Stomach (tissue), 9 donors: ENCODE measurements around the gene FOSL2. TPM values are rescaled to one million over a fixed set of nuclear protein-coding genes. Genes with fewer than 3 reads are reported as not detected.

Experiments
- DNase-seq, 2 donors: peaks; one replicate each; pipeline versions ENCODE4 v3.0.0 to v3.0.0-alpha.2; 2013 to 2019
- H3K27ac ChIP-seq, 5 donors: fragments of 200-600 bp in 4 of 5; sonication (generic) in 4 of 5; one replicate each; pipeline ENCODE4 v1.5.1; 2013 to 2019; ENCODE audit warnings: mild to moderate bottlenecking in 1 of 5, moderate library complexity in 1 of 5
- H3K27me3 ChIP-seq, 3 donors: fragments of 200-600 bp; sonication (generic); one replicate each; pipeline ENCODE4 v1.5.1; 2017 to 2019; ENCODE audit warnings: mixed run types in 1 of 3
- H3K36me3 ChIP-seq, 4 donors: fragments of 200-600 bp; sonication (generic); 1 replicate in 3 of 4; 2 replicates in 1 of 4; pipeline ENCODE4 v1.5.1; 2016 to 2019
- H3K4me1 ChIP-seq, 4 donors: fragments of 200-600 bp; sonication (generic); one replicate each; pipeline ENCODE4 v1.5.1; 2016 to 2019
- H3K4me3 ChIP-seq, 4 donors: fragments of 200-600 bp; sonication (generic) in 3 of 4; one replicate each; pipeline ENCODE4 v1.5.1; 2016 to 2019; ENCODE audit warnings: mild to moderate bottlenecking in 1 of 4
- H3K9me3 ChIP-seq, 4 donors: fragments of 200-600 bp; sonication (generic); one replicate each; pipeline ENCODE4 v1.5.1; 2016 to 2019
- EP300 ChIP-seq: sonication (generic); formaldehyde crosslinking; IDR thresholded peaks from one replicate; pipeline ENCODE4 v1.6.1; 2017; ENCODE audit warnings: antibody characterized with exemption
- POLR2A ChIP-seq, 4 donors: fragments of 450-650 bp; IDR thresholded peaks; one replicate each; pipeline ENCODE4 v1.6.1; 2016; ENCODE audit warnings: antibody characterized with exemption in 4 of 4, control low read depth in 2 of 4, mild to moderate bottlenecking in 1 of 4, moderate library complexity in 1 of 4
- POLR2AphosphoS5 ChIP-seq, 3 donors: sonication (generic); formaldehyde crosslinking; IDR thresholded peaks; one replicate each; pipeline ENCODE4 v1.6.1; 2016; ENCODE audit warnings: antibody characterized with exemption in 3 of 3
- WGBS, 5 donors: extraction: QIAGEN DNeasy Blood & Tissue Kit in 3 of 5; methylation state at CpG; one replicate each; pipeline versions ENCODE4 v1.1.5 to v1.1.7; 2013 to 2018; 5-methylcytosine and 5-hydroxymethylcytosine counted together
- intact Hi-C: fragments of 100-400 bp; cut with DNase I; formaldehyde crosslinking; loops from one replicate; pipeline ENCODE4 v1.15.1; 2023; ENCODE audit warnings: low total_unique reads
- polyA plus RNA-seq, 3 donors: library from polyadenylated mRNA; stranded (reverse); fragments of 200-250 nt; gene quantifications; one replicate each; pipeline ENCODE4 v1.2.3, GENCODE V29; 2013
- total RNA-seq, 5 donors: library from RNA; depleted of rRNA; stranded (reverse); fragments of >200 nt; gene quantifications; one replicate each; pipeline versions ENCODE4 v1.1.0 to v1.2.3, GENCODE V29; 2014 to 2016
- TF ChIP-seq, protein P1 (sequence below), 7 experiments: fragments of 450-650 bp in 4 of 7; fragments of 200-600 bp in 3 of 7; sonication (generic) in 3 of 7; IDR thresholded peaks; one replicate each; pipeline ENCODE4 v1.5.1; 2016 to 2019; ENCODE audit warnings: antibody characterized with exemption in 7 of 7, control low read depth in 2 of 7, mild to moderate bottlenecking in 1 of 7
- donor health status: healthy with polysubstance abuse.
- donor health status: Bipolar disorder and iron deficiency.
- donor health status: healthy.

The FOSL2 gene
- total and polyA plus RNA-seq, 8 donors: 24.4 to 227 (median 71.2) TPM

DNA sequence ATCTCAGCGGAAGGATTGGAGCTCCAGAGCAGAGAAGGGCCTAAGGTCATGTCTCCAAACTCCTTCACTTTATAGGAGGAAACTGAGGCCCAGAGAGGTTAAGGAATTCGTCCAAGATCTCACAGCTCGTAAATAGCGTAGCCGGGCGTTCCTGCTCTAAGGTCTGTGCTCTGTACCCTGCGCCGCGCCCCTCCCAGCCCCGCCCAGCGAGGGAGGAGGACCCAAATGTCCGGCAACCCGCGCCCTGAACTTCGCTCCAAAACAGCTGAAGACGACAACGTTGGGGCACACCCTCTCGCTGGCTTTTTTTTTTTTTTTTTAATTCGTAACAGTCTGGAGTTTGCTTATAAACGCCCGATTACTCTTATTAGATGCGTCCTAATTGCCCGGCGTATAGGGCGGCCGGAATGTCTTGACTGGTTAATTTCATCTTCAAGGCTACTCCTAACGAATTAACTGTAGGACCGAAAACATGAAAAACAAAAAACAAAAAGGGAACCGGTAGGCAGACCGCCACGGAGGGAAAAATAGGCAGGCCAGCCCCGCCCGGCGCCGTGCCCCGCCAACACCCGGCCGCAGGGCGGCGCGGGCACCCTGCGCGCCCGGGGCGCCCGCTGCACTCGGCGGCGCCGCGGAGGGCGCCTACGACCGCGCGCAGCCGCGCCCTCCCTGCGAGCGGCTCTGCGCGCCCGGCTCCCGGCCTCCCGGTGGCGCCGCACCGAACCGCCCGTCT is 928 bp upstream of the FOSL2 start:
- H3K4me3 ChIP-seq: peak overlapping the region; percentile 72 to 97 (median 85)
- H3K9me3 ChIP-seq: no peaks in the 10 kb centered on the region
- peak overlapping the region; percentile 98 to 100 (median 99) for H3K27ac ChIP-seq
- WGBS, 5 donors: 0 to 1% (median 0%) methylated on average over 55 to 70 of the region's 70 CpGs
- peak; percentile 93 to 97 for DNase-seq
- H3K4me1 ChIP-seq: peaks cover 8 to 24% (median 15%) of the 10 kb centered on the region in 4 donors
- peak in 2 of 4 donors; percentile 23 to 47 for TF ChIP-seq POLR2A (IDR thresholded peaks at IDR 0.05)
- peak; percentile 80 to 85 (median 82) for TF ChIP-seq POLR2AphosphoS5 (IDR thresholded peaks at IDR 0.05)
- TF ChIP-seq, protein P1, sequence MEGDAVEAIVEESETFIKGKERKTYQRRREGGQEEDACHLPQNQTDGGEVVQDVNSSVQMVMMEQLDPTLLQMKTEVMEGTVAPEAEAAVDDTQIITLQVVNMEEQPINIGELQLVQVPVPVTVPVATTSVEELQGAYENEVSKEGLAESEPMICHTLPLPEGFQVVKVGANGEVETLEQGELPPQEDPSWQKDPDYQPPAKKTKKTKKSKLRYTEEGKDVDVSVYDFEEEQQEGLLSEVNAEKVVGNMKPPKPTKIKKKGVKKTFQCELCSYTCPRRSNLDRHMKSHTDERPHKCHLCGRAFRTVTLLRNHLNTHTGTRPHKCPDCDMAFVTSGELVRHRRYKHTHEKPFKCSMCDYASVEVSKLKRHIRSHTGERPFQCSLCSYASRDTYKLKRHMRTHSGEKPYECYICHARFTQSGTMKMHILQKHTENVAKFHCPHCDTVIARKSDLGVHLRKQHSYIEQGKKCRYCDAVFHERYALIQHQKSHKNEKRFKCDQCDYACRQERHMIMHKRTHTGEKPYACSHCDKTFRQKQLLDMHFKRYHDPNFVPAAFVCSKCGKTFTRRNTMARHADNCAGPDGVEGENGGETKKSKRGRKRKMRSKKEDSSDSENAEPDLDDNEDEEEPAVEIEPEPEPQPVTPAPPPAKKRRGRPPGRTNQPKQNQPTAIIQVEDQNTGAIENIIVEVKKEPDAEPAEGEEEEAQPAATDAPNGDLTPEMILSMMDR (IDR thresholded peaks at IDR 0.05): no peak
- peak; percentile 28 for TF ChIP-seq EP300
- peaks cover 0 to 5% (median 0%) of the 10 kb centered on the region in 4 donors for H3K36me3 ChIP-seq
- intact Hi-C loops: no loop called here
- no peaks in the 10 kb centered on the region for H3K27me3 ChIP-seq

GRCh38 chr2:28393114-28393836 is 617 bp downstream of the FOSL2 start:
- DNase-seq: peak; percentile 69 to 90

GRCh38 chr2:28394331-28394877 is 1.7 kb downstream of the FOSL2 start:
- Histone ChIP-seq H3K36me3 (peaks cover 3 to 18% (median 13%) of the 10 kb centered on the region in 4 donors), H3K4me1 (peaks cover 29 to 40% (median 35%) of the 10 kb centered on the region in 4 donors), H3K4me3 (peak overlapping the region; percentile 72 to 97 (median 85)), H3K27ac (peak overlapping the region; percentile 98 to 100 (median 99)), H3K27me3 (no peaks in the 10 kb centered on the region), H3K9me3 (no peaks in the 10 kb centered on the region)
- intact Hi-C loops: no loop called here
- 1 to 2% (median 2%) methylated on average over 14 to 21 of the region's 21 CpGs for whole genome bisulfite sequencing, 5 donors
- peak; percentile 62 to 89 for DNase-seq
- TF ChIP-seq, protein P1 (IDR thresholded peaks at IDR 0.05): no peak
- peak; percentile 40 to 76 (median 56) for TF ChIP-seq POLR2AphosphoS5 (IDR thresholded peaks at IDR 0.05)
- TF ChIP-seq POLR2A (IDR thresholded peaks at IDR 0.05): peak in 2 of 4 donors; percentile 23 to 61

More at GRCh38 chr2:28393114-28393836, 617 bp downstream of the FOSL2 start:
- Histone ChIP-seq H3K4me3 (peak overlapping the region; percentile 72 to 97 (median 85)), H3K27ac (peak overlapping the region; percentile 98 to 100 (median 99)), H3K36me3 (peaks cover 3 to 7% (median 6%) of the 10 kb centered on the region in 4 donors), H3K4me1 (peaks cover 20 to 29% (median 27%) of the 10 kb centered on the region in 4 donors), H3K9me3 (no peaks in the 10 kb centered on the region), H3K27me3 (no peaks in the 10 kb centered on the region)
- 0 to 1% (median 0%) methylated on average over 33 to 81 of the region's 81 CpGs for WGBS, 5 donors
- TF ChIP-seq POLR2AphosphoS5 (IDR thresholded peaks at IDR 0.05): peak in 2 of 3 donors; percentile 64 to 80
- TF ChIP-seq POLR2A (IDR thresholded peaks at IDR 0.05): peak in 1 of 4 donors; percentile 13
- TF ChIP-seq EP300: no peak
- TF ChIP-seq, protein P1 (IDR thresholded peaks at IDR 0.05): no peak
- intact Hi-C loops: no loop called here

GRCh38 chr2:28394997-28395333 is 2.3 kb downstream of the FOSL2 start:
- H3K4me3 ChIP-seq: peak overlapping the region; percentile 72 to 97 (median 85)
- H3K9me3 ChIP-seq: no peaks in the 10 kb centered on the region
- intact Hi-C loops: no loop called here
- peaks cover 29 to 41% (median 35%) of the 10 kb centered on the region in 4 donors for H3K4me1 ChIP-seq
- DNase-seq: no peak
- peaks cover 3 to 23% (median 13%) of the 10 kb centered on the region in 4 donors for H3K36me3 ChIP-seq
- H3K27ac ChIP-seq: peak overlapping the region; percentile 98 to 100 (median 99)
- no peaks in the 10 kb centered on the region for H3K27me3 ChIP-seq
- WGBS, 5 donors: 0 to 12% (median 6%) methylated on average over 7 of the region's 7 CpGs
- TF ChIP-seq POLR2AphosphoS5 (IDR thresholded peaks at IDR 0.05) (no peak), EP300 (no peak), POLR2A (IDR thresholded peaks at IDR 0.05) (no peak)
- TF ChIP-seq, protein P1 (IDR thresholded peaks at IDR 0.05): no peak
